ENCODE data around the gene RBM42. TPM values are rescaled to one million over a fixed set of nuclear protein-coding genes. Genes with fewer than 3 reads are reported as not detected.

The RBM42 gene
- total RNA-seq, 2 donors from 2014 or later: 81.4 to 114 TPM

DNA sequence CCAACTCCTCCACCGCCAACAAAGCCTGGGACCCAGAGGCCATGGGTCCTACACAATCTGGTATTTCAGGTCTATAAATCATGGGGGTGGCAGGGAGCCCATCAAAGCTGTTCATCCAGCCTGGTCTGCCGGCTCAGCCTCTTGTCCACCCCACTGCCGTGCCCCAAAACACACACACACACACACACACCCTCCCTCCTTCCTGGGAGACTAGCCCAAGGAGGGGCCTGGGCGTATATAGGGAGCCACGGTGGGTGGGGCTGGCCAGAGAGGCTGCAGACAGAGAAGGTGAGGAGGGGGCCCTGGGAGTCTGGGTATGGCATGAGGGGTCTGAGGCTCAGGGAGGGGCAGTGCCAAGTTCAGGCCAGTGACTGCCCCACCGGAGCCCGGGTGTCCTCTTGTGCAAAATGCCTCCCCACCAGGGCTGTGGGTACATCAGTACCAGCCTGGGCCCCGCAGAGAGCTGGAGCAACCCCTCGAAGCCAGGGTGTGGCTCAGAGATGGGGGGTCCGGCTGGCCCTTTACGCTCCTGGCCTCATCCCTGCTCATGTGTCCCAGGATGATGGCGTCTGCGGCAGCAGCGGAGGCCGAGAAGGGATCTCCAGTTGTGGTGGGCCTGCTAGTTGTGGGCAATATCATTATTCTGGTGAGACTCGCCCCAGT lies 37.5 kb downstream of the RBM42 start, which contains the start of gene UPK1A:
UPK1A (plus strand) TSS at position 267 of the 663 bp plus-strand sequence; CDS start at position 563, 296 bp downstream.
- Histone ChIP-seq H3K27ac (no peak within 1 kb of the TSS), H3K27me3 (replicated peaks; ENCODE audit: insufficient read depth) (no peaks in the 10 kb centered on the region), H3K9me3 (no peaks in the 10 kb centered on the region), H3K4me1 (replicated peaks) (no peaks in the 10 kb centered on the region), H3K4me3 (no peak within 1 kb of the TSS), H3K36me3 (no peaks in the 10 kb centered on the region)
- intact Hi-C loops (cut with DNase I): no loop called here
- TF ChIP-seq, protein P1, sequence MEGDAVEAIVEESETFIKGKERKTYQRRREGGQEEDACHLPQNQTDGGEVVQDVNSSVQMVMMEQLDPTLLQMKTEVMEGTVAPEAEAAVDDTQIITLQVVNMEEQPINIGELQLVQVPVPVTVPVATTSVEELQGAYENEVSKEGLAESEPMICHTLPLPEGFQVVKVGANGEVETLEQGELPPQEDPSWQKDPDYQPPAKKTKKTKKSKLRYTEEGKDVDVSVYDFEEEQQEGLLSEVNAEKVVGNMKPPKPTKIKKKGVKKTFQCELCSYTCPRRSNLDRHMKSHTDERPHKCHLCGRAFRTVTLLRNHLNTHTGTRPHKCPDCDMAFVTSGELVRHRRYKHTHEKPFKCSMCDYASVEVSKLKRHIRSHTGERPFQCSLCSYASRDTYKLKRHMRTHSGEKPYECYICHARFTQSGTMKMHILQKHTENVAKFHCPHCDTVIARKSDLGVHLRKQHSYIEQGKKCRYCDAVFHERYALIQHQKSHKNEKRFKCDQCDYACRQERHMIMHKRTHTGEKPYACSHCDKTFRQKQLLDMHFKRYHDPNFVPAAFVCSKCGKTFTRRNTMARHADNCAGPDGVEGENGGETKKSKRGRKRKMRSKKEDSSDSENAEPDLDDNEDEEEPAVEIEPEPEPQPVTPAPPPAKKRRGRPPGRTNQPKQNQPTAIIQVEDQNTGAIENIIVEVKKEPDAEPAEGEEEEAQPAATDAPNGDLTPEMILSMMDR (IDR thresholded peaks at IDR 0.05): no peak
- TF ChIP-seq POLR2A (IDR thresholded peaks at IDR 0.05) (no peak), POLR2AphosphoS5 (IDR thresholded peaks at IDR 0.05) (peak; percentile 70)
- DNase-seq (ENCODE audit: low spot score): peak; percentile 63
- 35% methylated on average over 7 of the region's 16 CpGs for WGBS

DNA sequence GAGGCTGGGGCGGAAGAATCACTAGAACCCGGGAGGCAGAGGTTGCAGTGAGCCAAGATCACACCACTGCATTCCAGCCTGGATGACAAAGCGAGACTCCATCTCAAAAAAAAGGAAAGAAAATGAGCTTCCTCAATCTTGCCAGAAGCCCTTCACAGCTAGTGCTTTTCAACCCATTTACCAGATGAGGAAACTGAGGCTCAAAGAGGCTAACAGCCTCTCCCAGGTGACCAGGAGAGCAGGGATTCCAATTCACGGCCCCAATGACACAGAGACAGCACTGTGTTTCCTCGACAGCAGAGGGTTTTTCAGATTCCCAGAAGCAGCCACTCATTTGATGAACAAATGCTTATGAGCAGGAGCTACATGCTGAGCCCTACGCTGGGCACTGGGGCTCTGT lies 40.7 kb downstream of the RBM42 start:
- intact Hi-C loops (cut with DNase I): no loop called here
- H3K9me3 ChIP-seq: no peaks in the 10 kb centered on the region
- WGBS: 81% methylated on average over 6 of the region's 6 CpGs

DNA sequence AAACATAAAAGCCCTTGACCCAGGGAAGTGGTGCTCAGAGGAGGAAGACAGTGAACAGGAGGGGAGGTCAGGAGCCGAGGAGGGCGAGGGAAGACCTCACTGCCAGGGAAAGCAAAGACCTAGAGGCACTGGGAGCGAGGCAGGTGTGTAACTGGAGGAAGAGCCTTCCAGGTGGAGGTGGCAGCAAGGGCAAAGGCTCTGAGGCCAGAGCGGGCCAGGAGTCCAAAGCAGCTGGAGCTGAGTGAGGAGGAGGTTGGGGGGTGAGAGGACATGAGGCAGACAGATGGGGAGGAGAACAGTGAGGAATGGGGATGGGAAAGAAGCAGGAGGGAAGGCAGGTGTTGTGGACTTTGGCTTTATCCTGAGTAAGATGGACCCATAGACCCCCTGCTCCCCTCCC lies 41.1 kb downstream of the RBM42 start:
- no peak overlapping the region for H3K4me3 ChIP-seq
- H3K9me3 ChIP-seq: no peaks in the 10 kb centered on the region
- 58% methylated on average over 4 of the region's 4 CpGs for WGBS
- H3K4me1 ChIP-seq (replicated peaks): no peaks in the 10 kb centered on the region
- H3K27me3 ChIP-seq (replicated peaks; ENCODE audit: insufficient read depth): no peaks in the 10 kb centered on the region
- intact Hi-C loops (cut with DNase I): no loop called here
- DNase-seq (ENCODE audit: low spot score): no peak
- H3K36me3 ChIP-seq: no peaks in the 10 kb centered on the region
- TF ChIP-seq, protein P1 (IDR thresholded peaks at IDR 0.05): no peak
- TF ChIP-seq POLR2A (IDR thresholded peaks at IDR 0.05) (no peak), POLR2AphosphoS5 (IDR thresholded peaks at IDR 0.05) (no peak)
- H3K27ac ChIP-seq: no peak overlapping the region

More for the DNA sequence above, 40.7 kb downstream of the RBM42 start:
- Histone ChIP-seq H3K36me3 (no peaks in the 10 kb centered on the region), H3K27ac (no peak overlapping the region), H3K4me1 (replicated peaks) (no peaks in the 10 kb centered on the region), H3K4me3 (no peak overlapping the region), H3K27me3 (replicated peaks; ENCODE audit: insufficient read depth) (no peaks in the 10 kb centered on the region)
- no peak for DNase-seq (ENCODE audit: low spot score)
- no peak for TF ChIP-seq POLR2A (IDR thresholded peaks at IDR 0.05)
- TF ChIP-seq, protein P1 (IDR thresholded peaks at IDR 0.05): no peak
- TF ChIP-seq POLR2AphosphoS5 (IDR thresholded peaks at IDR 0.05): no peak

DNA sequence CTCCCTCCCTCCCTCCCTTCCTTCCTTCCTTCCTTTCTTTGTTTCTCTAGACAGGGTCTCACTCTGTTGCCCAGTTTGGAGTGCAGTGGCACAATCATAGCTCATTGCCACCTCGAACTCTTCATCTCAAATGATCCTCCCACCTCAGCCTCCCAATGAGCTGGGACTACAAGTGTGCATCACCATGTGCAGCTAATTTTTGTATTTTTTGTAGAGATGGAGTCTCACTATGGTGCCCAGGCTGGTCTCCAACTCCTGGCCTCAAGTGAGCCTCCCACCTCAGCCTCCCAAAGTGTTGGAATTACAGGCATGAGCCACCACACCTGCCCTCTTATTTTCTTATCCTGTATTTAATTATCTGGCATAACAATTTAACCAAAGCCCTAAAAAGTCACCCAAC lies 41.9 kb downstream of the RBM42 start:
- H3K27me3 ChIP-seq (replicated peaks; ENCODE audit: insufficient read depth): no peaks in the 10 kb centered on the region
- TF ChIP-seq POLR2AphosphoS5 (IDR thresholded peaks at IDR 0.05) (no peak), POLR2A (IDR thresholded peaks at IDR 0.05) (no peak)
- TF ChIP-seq, protein P1 (IDR thresholded peaks at IDR 0.05): no peak
- no peaks in the 10 kb centered on the region for H3K36me3 ChIP-seq
- H3K9me3 ChIP-seq: no peaks in the 10 kb centered on the region
- WGBS: 87% methylated on average over 1 of the region's 1 CpG
- intact Hi-C loops (cut with DNase I): no loop called here
- H3K4me1 ChIP-seq (replicated peaks): no peaks in the 10 kb centered on the region
- no peak overlapping the region for H3K4me3 ChIP-seq
- no peak for DNase-seq (ENCODE audit: low spot score)
- no peak overlapping the region for H3K27ac ChIP-seq

DNA sequence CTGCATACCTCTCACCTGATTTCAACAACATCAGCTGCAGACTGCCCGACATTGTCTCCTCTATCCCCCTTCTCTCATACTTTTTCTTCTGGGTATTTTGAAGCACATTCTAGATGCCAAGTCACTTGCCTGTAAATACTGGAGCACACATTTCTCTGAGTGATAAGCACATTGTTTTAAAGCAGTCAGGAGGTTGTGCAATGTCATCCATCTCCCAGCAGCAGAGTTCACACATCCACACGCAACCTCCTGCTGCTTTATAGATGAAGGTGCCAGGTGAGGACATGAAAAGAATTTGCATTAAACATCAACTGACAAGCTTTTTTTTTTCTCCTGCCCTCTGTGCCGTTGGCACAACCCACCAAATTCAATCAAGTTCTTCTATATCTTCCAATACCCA lies 43.0 kb downstream of the RBM42 start:
- no peaks in the 10 kb centered on the region for H3K9me3 ChIP-seq
- no peaks in the 10 kb centered on the region for H3K4me1 ChIP-seq (replicated peaks)
- H3K27ac ChIP-seq: no peak overlapping the region
- H3K27me3 ChIP-seq (replicated peaks; ENCODE audit: insufficient read depth): no peaks in the 10 kb centered on the region
- TF ChIP-seq, protein P1 (IDR thresholded peaks at IDR 0.05): no peak
- TF ChIP-seq POLR2AphosphoS5 (IDR thresholded peaks at IDR 0.05) (no peak), POLR2A (IDR thresholded peaks at IDR 0.05) (no peak)
- intact Hi-C loops (cut with DNase I): no loop called here
- H3K36me3 ChIP-seq: no peaks in the 10 kb centered on the region
- DNase-seq (ENCODE audit: low spot score): no peak
- WGBS: 35% methylated on average over 3 of the region's 3 CpGs
- H3K4me3 ChIP-seq: no peak overlapping the region

Data from prostate gland (tissue), 2 donors.